ENCODE data around the gene VASH1. TPM values are rescaled to one million over a fixed set of nuclear protein-coding genes. Genes with fewer than 3 reads are reported as not detected.
A peak's percentile ranks its signal among the peaks of the same experiment; 100 is the strongest.

VASH1 gene
- total RNA-seq, 4 donors from 2014 or later, result 3.6 to 23.4 (median 16.4) TPM

- no peaks in the 10 kb centered on the region for H3K36me3 ChIP-seq
- H3K9me3 ChIP-seq, result no peaks in the 10 kb centered on the region
- intact Hi-C loops (cut with DNase I; ENCODE audit: low total_unique reads), result no loop called here
- H3K27ac ChIP-seq, result no peak overlapping the region
- peaks cover 0 to 5% of the 10 kb centered on the region in 2 donors for H3K4me1 ChIP-seq
- DNase-seq, result no peak
- H3K4me3 ChIP-seq, result no peak overlapping the region
- TF ChIP-seq CTCF (IDR thresholded peaks at IDR 0.05) (no peak), POLR2A (IDR thresholded peaks at IDR 0.05) (no peak)
- no peaks in the 10 kb centered on the region for H3K27me3 ChIP-seq
Observed at GRCh38 chr14:76814726-76815645, 53.7 kb downstream of the VASH1 start.

GRCh38 chr14:76820700-76821099 is 59.4 kb downstream of the VASH1 start:
- no peak for DNase-seq
- intact Hi-C loops (cut with DNase I; ENCODE audit: low total_unique reads), result no loop called here

GRCh38 chr14:76826122-76826521 is 64.9 kb downstream of the VASH1 start, which contains the start of gene LRRC74A:
TSS of gene LRRC74A (plus strand) at chr14:76826408. CDS start at chr14:76826698, 290 bp downstream.
- H3K27ac ChIP-seq, result no peak within 1 kb of the TSS
- no peaks in the 10 kb centered on the region for H3K36me3 ChIP-seq
- no peaks in the 10 kb centered on the region for H3K9me3 ChIP-seq
- H3K4me3 ChIP-seq, result no peak within 1 kb of the TSS
- intact Hi-C loops (cut with DNase I; ENCODE audit: low total_unique reads), result no loop called here
- H3K27me3 ChIP-seq, result no peaks in the 10 kb centered on the region
- no peaks in the 10 kb centered on the region for H3K4me1 ChIP-seq
- no peak for DNase-seq
- TF ChIP-seq CTCF (IDR thresholded peaks at IDR 0.05), result no peak
- TF ChIP-seq POLR2A (IDR thresholded peaks at IDR 0.05), result no peak

More at GRCh38 chr14:76820700-76821099, 59.4 kb downstream of the VASH1 start:
- H3K4me1 ChIP-seq, result no peaks in the 10 kb centered on the region
- TF ChIP-seq CTCF (IDR thresholded peaks at IDR 0.05) (no peak), POLR2A (IDR thresholded peaks at IDR 0.05) (no peak)
- no peaks in the 10 kb centered on the region for H3K36me3 ChIP-seq
- no peak overlapping the region for H3K27ac ChIP-seq
- H3K9me3 ChIP-seq, result no peaks in the 10 kb centered on the region
- no peak overlapping the region for H3K4me3 ChIP-seq
- H3K27me3 ChIP-seq, result no peaks in the 10 kb centered on the region

- H3K4me3 ChIP-seq, result peak overlapping the region; percentile 2 to 24
- no peaks in the 10 kb centered on the region for H3K36me3 ChIP-seq
- TF ChIP-seq CTCF (IDR thresholded peaks at IDR 0.05) (no peak), POLR2A (IDR thresholded peaks at IDR 0.05) (no peak)
- H3K27me3 ChIP-seq, result no peaks in the 10 kb centered on the region
- intact Hi-C loops (cut with DNase I; ENCODE audit: low total_unique reads), result no loop called here
- no peaks in the 10 kb centered on the region for H3K4me1 ChIP-seq
- no peaks in the 10 kb centered on the region for H3K9me3 ChIP-seq
- DNase-seq, result peak; percentile 19 to 36
- peak overlapping the region; percentile 28 to 57 for H3K27ac ChIP-seq
Observed at GRCh38 chr14:76827696-76828296, 66.5 kb downstream of the VASH1 start.
